HG03103 (cell line): ENCODE measurements around the gene ZNF277.
"Not testable (repeated sequence)": the region's sequence is repeated elsewhere in the genome, so short reads cannot be mapped to it uniquely, and the experiment has no call there.

Source experiments
- ATAC-seq: cut with Tn5 transposase; IDR thresholded peaks from one replicate; pipeline ENCODE4 v1.9.1; 2021; ENCODE audit warnings: low read depth; ENCODE audit not compliant: unreplicated experiment

The ZNF277 gene

DNA sequence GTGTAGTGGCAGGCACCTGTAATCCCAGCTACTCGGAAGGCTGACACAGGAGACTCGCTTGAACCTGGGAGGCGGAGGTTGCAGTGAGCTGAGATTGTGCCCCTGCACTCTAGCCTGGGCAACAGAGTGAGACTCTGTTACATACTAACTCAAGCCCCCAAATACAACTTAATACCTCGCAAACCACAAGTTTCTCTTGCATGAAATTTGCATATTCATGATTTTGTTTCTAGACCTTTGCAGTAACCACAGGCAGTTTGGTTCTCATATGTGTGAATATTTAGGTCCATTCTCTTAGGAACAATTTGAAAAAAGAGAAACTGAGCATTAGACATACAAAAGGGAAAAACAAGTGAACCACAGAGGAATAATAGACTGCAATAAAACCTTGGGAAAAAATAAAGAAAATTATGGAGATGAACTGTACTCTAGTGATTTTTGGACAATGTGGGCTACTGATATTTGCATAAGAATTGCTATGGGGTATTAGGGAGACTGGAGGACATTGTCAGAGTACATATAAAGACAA is 77.0 kb downstream of the ZNF277 start:
- ATAC-seq = peak; percentile 54

GRCh38 chr7:112286250-112287086 is 80.0 kb downstream of the ZNF277 start:
- peak; percentile 53 for ATAC-seq

DNA sequence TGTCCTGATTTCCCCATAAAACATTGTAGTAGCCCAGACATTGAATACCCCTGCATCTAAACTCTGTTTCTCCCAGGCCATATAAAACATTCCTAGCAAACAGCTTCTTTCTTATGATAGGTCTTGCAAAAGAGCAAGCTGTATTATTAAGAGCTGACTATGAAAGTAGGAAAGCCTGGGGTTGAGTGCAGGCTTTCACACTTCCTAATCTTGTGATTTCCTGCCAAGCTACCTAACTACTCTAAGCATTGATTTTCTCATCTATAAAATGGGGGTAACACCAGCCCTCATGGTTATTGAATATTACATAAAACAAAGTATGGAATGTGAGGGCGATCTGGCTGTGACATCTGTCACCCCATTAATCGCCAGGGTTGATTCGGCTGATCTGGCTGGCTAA is 81.8 kb downstream of the ZNF277 start:
- ATAC-seq = no peak

DNA sequence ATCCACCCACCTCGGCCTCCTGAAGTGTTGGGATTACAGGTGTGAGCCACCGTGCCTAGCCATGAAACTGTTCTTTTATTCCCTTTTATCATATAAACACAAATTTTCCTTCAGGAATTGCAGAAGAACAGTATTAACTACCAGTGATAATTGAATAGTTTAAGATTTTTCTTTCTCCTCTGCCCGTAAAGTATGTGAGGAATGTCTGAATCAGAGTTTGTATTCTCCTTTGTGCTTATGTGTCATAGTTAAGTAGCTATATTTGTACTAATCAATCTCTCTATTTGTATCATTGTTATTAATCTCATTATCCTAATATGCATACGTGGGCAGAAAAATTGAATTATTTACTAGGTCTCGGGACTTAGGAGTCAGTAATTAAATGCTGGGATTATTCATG is 83.6 kb downstream of the ZNF277 start:
- ATAC-seq = no peak

DNA sequence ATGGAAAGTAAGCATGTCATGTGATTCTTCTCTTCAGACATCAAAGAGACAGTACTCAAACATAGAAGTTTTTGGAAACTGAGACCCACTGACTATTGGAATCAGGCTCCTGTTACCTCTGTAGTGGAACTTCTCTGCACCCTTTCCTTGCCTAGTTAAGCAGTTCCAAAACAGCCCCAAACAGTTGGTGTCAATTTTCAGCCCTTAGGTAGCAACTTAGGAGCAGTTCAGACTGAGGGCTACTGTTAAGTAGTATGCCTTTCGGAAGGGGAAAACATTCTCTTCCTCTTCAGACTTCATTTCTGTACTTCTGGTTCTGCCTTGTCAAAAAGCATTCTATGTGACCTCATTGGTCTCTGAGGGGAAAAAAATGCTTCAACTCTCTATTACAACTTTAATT is 85.7 kb downstream of the ZNF277 start:
- ATAC-seq = no peak

- no peak for ATAC-seq
Observed at GRCh38 chr7:112293416-112293815, 86.9 kb downstream of the ZNF277 start.

GRCh38 chr7:112296432-112296831 is 89.9 kb downstream of the ZNF277 start:
- no peak for ATAC-seq

GRCh38 chr7:112297681-112298080 is 91.2 kb downstream of the ZNF277 start:
- no peak for ATAC-seq

GRCh38 chr7:112298543-112299100 is 92.1 kb downstream of the ZNF277 start:
- no peak for ATAC-seq

DNA sequence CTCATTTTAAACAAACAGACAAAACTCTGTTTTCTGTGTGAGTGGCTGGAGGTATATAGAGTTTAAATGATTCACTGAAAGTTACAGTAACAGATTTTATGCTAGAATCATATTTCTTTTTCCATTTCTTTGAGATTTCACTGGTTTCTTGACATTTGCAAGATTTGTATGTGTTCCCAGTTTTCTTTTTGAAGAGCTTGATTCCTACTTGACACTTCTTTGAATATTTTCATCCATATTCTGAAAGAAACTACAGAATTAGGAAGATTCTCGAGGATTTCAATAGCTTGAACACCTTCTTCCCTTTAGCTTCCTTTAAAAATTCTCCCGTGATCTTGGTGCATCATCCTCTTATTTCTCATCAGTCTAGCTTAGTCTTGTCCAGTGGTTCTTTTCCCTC is 93.6 kb downstream of the ZNF277 start:
- ATAC-seq = no peak

DNA sequence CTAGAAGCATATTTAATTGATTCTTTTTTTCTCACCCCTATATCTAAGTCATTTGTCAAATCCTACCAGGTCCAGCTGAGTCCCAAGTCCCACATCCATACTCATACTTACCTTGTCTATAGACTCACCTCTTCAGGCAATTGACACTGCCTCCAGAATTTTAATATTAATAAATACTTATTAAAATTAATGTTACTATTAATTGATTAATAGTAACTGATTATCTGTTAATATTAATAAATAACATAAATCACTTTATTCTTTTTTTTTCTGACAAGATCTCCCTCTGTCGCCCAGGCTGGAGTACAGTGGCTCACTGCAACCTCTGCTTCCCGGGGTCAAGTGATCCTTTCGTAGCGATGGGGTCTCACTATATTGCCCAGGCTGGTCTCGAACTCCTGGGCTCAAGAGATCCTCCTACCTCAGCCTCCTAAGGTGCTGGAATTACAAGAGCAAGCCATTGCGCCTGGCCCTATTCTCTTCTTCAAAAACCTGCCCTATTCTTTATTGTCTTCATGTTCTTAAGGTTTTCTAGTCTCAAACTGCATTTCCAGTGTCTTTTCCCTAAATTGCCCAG is 94.4 kb downstream of the ZNF277 start:
- no peak for ATAC-seq

DNA sequence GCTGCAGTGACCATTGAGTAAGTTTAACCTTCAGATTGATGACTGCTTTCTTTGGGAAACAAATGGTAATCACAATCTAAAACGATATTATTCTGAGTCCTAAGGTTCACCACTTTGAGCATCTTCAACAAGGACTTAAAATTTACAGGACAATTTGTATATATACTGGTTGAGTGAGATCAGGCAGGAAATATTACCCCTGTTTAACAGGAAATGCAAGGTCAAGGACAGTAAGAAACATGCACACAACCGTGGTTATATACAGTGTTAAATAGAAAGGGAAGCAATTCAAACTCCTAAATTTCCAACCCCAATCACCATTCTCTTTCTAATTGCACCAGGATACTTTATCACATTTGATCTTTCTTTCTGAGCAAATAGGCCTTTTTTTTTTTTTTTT is 96.1 kb downstream of the ZNF277 start:
- no peak for ATAC-seq

DNA sequence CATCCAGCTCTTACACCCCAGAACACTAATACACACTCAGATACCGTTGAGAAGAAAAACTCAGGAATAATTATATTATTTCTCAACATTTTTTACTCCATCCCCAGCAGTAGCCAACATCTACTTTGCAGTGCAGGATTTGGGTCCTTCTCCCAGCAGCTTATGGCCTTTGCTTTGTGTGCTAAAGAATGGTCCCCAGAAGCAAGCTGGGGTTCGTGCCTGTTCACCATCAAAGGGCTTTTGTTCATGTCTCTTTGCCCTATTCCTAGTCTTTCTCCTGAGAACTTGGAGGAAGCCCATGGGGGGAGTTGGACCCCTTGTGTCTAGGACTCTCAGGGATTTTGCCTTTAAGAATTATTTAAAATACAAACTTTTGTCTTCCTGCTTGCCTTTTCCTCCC is 100.4 kb downstream of the ZNF277 start:
- no peak for ATAC-seq

- ATAC-seq = no peak
Observed at GRCh38 chr7:112307506-112307905, 101.0 kb downstream of the ZNF277 start.

DNA sequence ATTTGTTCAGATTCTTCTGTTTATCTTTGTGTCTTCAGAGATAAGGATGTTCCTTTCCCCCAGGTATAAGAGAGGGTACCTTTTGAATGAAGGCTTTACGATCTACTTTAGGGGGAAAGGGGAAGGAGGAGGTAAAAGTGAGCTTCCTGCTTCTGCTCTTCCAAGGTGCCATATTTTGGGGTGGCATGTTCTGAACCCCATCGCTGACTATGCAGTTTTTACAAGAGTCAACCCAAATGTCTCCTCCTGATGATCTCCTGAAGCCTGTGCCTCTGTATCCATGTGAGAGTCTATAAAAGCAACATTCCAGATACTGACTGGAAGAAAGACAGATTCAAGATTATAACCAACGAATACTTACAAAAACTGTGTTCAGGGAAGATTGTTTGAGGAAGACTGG is 102.5 kb downstream of the ZNF277 start:
- ATAC-seq = no peak

- not testable (repeated sequence) for ATAC-seq
Observed at GRCh38 chr7:112316803-112317202, 110.3 kb downstream of the ZNF277 start.

DNA sequence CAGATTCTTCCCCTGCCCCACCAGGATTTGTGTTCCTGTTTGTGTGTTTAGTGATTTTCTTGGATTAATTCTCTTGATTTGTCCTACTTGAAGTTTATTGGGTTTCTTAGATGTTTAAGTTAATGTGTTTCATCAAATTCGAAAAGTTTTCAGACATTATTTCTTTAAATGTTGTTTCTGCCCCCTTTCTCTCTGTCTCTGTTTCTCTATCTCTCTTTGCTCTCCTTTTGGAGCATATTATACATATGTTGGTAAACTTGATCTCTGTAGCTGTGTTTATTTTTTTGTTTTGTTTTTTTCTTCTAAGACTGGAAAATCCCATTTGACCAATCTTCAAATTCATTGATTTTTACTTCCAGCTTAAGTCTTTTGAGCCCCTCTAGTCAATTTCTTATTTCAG is 115.6 kb downstream of the ZNF277 start:
- ATAC-seq = no peak

DNA sequence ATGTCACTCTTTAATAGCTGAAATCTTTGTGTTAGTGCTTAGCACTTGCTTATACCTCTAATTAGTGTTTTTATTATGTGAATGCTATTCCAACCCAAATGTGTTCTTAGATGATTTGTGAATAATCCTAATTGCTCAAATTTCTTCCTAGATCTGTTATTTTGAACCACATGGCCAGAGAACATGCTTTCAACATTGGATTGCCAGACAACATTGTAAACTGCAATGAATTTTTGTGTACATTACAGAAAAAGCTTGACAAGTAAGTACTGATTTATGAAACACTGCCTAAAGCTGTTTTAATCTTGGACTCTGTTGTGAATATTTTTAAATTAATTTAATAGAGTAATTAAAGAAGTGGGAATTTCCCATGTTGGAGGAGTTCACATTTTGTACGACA is 121.1 kb downstream of the ZNF277 start:
- ATAC-seq = no peak

DNA sequence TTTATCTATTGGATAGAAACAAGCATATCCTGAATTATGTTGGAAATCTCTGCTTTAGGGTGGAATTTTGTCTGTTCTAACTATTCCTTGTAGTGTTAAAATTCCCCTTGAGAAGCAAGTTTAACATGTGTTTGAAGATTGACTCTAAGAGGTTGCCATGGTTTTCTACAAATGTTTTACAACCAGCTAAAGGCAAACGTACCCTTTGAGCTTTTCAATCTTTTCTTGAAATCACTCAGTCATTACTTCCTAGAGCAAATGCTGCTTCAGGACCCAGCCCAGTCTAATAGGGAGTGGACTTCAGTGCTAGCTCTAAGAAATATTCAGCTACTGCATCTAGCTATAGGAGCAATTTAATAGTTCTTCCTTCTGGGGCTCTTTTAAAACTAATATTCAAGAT is 125.0 kb downstream of the ZNF277 start:
- ATAC-seq = no peak

GRCh38 chr7:112334366-112334765 is 127.9 kb downstream of the ZNF277 start:
- no peak for ATAC-seq

- no peak for ATAC-seq
Observed at GRCh38 chr7:112336261-112336660, 129.8 kb downstream of the ZNF277 start.
